Psoas muscle (tissue), 8 donors: ENCODE results near the gene STAMBPL1. TPM values are rescaled to one million over a fixed set of nuclear protein-coding genes. Genes with fewer than 3 reads are reported as not detected.
A peak's percentile ranks its signal among the peaks of the same experiment; 100 is the strongest.
"Not testable (repeated sequence)": the region's sequence is repeated elsewhere in the genome, so short reads cannot be mapped to it uniquely, and the experiment has no call there.

ENCODE experiments used
- ATAC-seq, 4 donors: fragments of 200-7000 bp; cut with Tn5 transposase; one replicate each; pipeline ENCODE4 v1.9.1; 2020; ENCODE audit warnings: moderate library complexity in 3 of 4, mild to moderate bottlenecking in 2 of 4
- DNase-seq, 2 donors: peaks; one replicate each; pipeline ENCODE4 v3.0.0-alpha.2; 2020
- H3K27ac ChIP-seq: fragments of 200-600 bp; one replicate; pipeline ENCODE4 v1.8.0; 2022
- H3K27me3 ChIP-seq, 3 donors: fragments of 200-600 bp in 1 of 3; one replicate each; pipeline versions ENCODE4 v1.6.1 to v1.8.0; 2013 to 2022; ENCODE audit warnings: low read length in 2 of 3, mild to moderate bottlenecking in 2 of 3, moderate library complexity in 1 of 3; ENCODE audit not compliant: insufficient read depth in 3 of 3
- H3K36me3 ChIP-seq, 2 donors: fragments of 200-600 bp in 1 of 2; one replicate each; pipeline versions ENCODE4 v1.6.1 to v1.8.0; 2013 to 2022; ENCODE audit warnings: low read depth in 1 of 2, mild to moderate bottlenecking in 1 of 2, moderate library complexity in 1 of 2; ENCODE audit not compliant: insufficient read depth in 1 of 2
- H3K4me1 ChIP-seq: fragments of 200-600 bp; one replicate; pipeline ENCODE4 v1.8.0; 2022
- H3K4me3 ChIP-seq: fragments of 200-600 bp; one replicate; pipeline ENCODE4 v1.8.0; 2022; ENCODE audit warnings: mild to moderate bottlenecking
- H3K9me3 ChIP-seq: fragments of 200-600 bp; one replicate; pipeline ENCODE4 v1.8.0; 2022
- WGBS, 3 donors: extraction: QIAGEN DNeasy Blood & Tissue Kit; methylation state at CpG; one replicate each; pipeline versions ENCODE4 v1.1.6 to v1.1.7; 2013; 5-methylcytosine and 5-hydroxymethylcytosine counted together
- intact Hi-C, 2 donors: fragments of 100-400 bp; cut with DNase I; formaldehyde crosslinking; loops; one replicate each; pipeline versions ENCODE4 v1.11.0 to v1.14.2; 2022
- polyA plus RNA-seq, 3 donors: library from polyadenylated mRNA; stranded (reverse); fragments of 200-250 nt; gene quantifications; one replicate each; pipeline ENCODE4 v1.2.3, GENCODE V29; 2013
- total RNA-seq, 4 donors: library from RNA; stranded (reverse); fragmentation: NEBNext Ultra II Directional in 2 of 4; extraction: Animal tissue kit (Norgen Biotek cat#: 25700) in 2 of 4; gene quantifications; one replicate each; pipeline versions ENCODE4 v1.2.1 to v1.2.4, GENCODE V29; 2021 to 2023
- TF ChIP-seq, protein P1 (sequence below): fragments of 200-600 bp; IDR thresholded peaks from one replicate; pipeline ENCODE4 v1.8.0; 2022; ENCODE audit warnings: antibody characterized with exemption
- donor health status: healthy with polysubstance abuse.
- donor health status: DM: no; HTN: no; CAD: no; lungs with moderate emphysema.
- donor health status: Bipolar disorder and iron deficiency.
- donor health status: healthy.
- donor health status: DM: yes; HTN: yes; CAD: no.
- donor health status: DM: no; HTN: no; CAD: no.
- donor health status: DM: no; HTN: no; CAD: no.
- donor health status: DM: yes; HTN: yes; CAD: no.

STAMBPL1 gene
- total and polyA plus RNA-seq, 7 donors: 0.23 to 1.4 (median 0.92) TPM

DNA sequence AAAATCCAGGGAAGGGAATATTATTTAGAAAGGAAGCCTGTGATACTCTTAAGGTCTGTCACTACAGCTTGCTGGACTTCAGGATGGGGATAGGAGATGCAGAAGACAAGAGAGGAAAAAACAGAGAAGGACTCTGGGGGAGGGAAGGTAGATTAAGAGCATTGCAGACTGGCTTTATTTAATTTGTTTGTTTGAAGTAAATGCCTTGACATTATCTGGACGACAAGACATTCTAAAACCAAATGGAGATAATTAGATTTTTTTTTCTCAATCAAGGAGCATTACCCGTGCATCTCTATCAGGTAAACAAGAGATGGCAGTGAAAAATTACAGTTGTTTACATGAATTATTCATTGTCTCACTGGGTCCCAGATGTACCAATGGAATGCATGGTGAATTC is 48.2 kb downstream of the STAMBPL1 start:
- H3K4me1 ChIP-seq: peaks cover 3% of the 10 kb centered on the region

DNA sequence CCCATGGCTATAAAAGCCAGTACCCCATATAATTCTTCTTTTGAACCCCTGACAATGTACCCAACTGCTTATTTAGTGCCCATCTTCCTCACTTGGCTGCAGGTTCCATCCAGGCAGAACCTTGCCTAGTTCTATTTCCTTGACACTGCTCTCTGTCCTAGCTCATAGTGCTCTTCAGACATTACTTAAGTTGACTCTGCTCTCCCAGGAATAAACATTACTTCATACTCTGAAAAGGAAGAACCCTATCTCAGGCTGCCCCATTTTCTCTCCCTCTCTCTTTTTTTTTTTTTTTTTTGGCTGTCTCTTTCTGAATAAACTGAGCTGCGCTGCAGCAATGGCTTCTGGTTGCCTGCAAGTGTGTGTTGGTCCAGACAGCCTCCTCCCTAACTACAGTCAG is 51.5 kb downstream of the STAMBPL1 start:
- no peaks in the 10 kb centered on the region for H3K9me3 ChIP-seq
- no peak for DNase-seq
- no peaks in the 10 kb centered on the region for H3K27me3 ChIP-seq
- 74 to 85% (median 78%) methylated on average over 1 of the region's 1 CpG for WGBS, 3 donors
- ATAC-seq: peak in 2 of 4 donors; percentile 31 to 34
- H3K36me3 ChIP-seq: no peaks in the 10 kb centered on the region
- H3K4me3 ChIP-seq: no peak overlapping the region
- intact Hi-C loops: loop anchor here in 1 of 2 donors (5.0 to 10.0 kb wide), 2 partner anchors 94 to 283 kb away; no protein-coding TSS in a partner anchor
- H3K4me1 ChIP-seq: peaks cover 3% of the 10 kb centered on the region
- TF ChIP-seq, protein P1, sequence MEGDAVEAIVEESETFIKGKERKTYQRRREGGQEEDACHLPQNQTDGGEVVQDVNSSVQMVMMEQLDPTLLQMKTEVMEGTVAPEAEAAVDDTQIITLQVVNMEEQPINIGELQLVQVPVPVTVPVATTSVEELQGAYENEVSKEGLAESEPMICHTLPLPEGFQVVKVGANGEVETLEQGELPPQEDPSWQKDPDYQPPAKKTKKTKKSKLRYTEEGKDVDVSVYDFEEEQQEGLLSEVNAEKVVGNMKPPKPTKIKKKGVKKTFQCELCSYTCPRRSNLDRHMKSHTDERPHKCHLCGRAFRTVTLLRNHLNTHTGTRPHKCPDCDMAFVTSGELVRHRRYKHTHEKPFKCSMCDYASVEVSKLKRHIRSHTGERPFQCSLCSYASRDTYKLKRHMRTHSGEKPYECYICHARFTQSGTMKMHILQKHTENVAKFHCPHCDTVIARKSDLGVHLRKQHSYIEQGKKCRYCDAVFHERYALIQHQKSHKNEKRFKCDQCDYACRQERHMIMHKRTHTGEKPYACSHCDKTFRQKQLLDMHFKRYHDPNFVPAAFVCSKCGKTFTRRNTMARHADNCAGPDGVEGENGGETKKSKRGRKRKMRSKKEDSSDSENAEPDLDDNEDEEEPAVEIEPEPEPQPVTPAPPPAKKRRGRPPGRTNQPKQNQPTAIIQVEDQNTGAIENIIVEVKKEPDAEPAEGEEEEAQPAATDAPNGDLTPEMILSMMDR: no peak
- H3K27ac ChIP-seq: no peak overlapping the region

More for the DNA sequence above, 48.2 kb downstream of the STAMBPL1 start:
- no peak overlapping the region for H3K4me3 ChIP-seq
- TF ChIP-seq, protein P1: no peak
- ATAC-seq (no peak), DNase-seq (no peak)
- H3K27ac ChIP-seq: no peak overlapping the region
- intact Hi-C loops: loop anchor here in 1 of 2 donors (5.0 kb wide), 1 partner anchor 41 kb away; no protein-coding TSS in a partner anchor
- WGBS, 3 donors: 35 to 48% (median 41%) methylated on average over 2 of the region's 2 CpGs
- no peaks in the 10 kb centered on the region for H3K9me3 ChIP-seq
- no peaks in the 10 kb centered on the region for H3K27me3 ChIP-seq
- no peaks in the 10 kb centered on the region for H3K36me3 ChIP-seq

DNA sequence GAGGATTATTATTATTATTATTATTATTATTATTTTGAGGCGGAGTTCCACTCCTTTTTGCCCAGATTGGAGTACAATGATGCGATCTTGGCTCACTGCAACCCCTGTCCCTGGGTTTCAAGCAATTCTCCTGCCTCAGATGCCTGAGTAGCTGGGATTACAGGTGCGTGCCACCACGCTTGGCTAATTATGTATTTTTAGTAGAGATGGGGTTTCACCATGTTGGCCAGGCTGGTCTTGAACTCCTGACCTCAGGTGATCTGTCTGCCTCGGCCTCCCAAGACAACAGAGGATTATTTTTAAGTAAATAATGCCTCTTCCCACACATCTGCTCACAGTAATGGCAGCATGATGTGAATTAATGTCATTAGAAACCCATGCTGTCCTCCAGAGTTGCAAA is 52.0 kb downstream of the STAMBPL1 start:
- not testable (repeated sequence) for H3K36me3 ChIP-seq, H3K27ac ChIP-seq, H3K9me3 ChIP-seq, H3K27me3 ChIP-seq, ATAC-seq, H3K4me3 ChIP-seq, H3K4me1 ChIP-seq, DNase-seq
- intact Hi-C loops: loop anchor here in 1 of 2 donors (5.0 to 10.0 kb wide), 2 partner anchors 95 to 283 kb away; no protein-coding TSS in a partner anchor
- WGBS, 3 donors: 75 to 77% (median 75%) methylated on average over 5 of the region's 5 CpGs

GRCh38 chr10:88932539-88933256 is 52.7 kb downstream of the STAMBPL1 start:
- Histone ChIP-seq H3K4me3 (no peak overlapping the region), H3K27ac (no peak overlapping the region), H3K36me3 (peaks cover 0 to 4% of the 10 kb centered on the region in 2 donors), H3K9me3 (no peaks in the 10 kb centered on the region), H3K4me1 (peaks cover 3% of the 10 kb centered on the region), H3K27me3 (no peaks in the 10 kb centered on the region)
- peak; percentile 68 to 83 (median 78) for ATAC-seq
- intact Hi-C loops: loop anchor here (1.0 to 10.0 kb wide), 3 partner anchors 95 to 282 kb away; no protein-coding TSS in a partner anchor
- TF ChIP-seq, protein P1: peak; percentile 79
- DNase-seq: peak; percentile 24 to 54
- 27 to 39% (median 33%) methylated on average over 7 of the region's 7 CpGs for WGBS, 3 donors

- Histone ChIP-seq H3K9me3 (no peaks in the 10 kb centered on the region), H3K4me1 (peaks cover 3% of the 10 kb centered on the region), H3K4me3 (no peak overlapping the region), H3K27me3 (no peaks in the 10 kb centered on the region), H3K36me3 (peaks cover 0 to 4% of the 10 kb centered on the region in 2 donors), H3K27ac (no peak overlapping the region)
- intact Hi-C loops: loop anchor here (1.0 to 10.0 kb wide), 3 partner anchors 96 to 281 kb away; no protein-coding TSS in a partner anchor
- ATAC-seq: no peak
- 84 to 88% (median 85%) methylated on average over 2 of the region's 2 CpGs for WGBS, 3 donors
- TF ChIP-seq, protein P1: no peak
- no peak for DNase-seq
Measured at GRCh38 chr10:88933564-88933963, 53.5 kb downstream of the STAMBPL1 start.
